HEK293T (cell line): ENCODE measurements around the gene CCL11.

Experiments
- L3MBTL2 ChIP-seq: fragments of 450-650 bp; conservative IDR thresholded peaks from 2 replicates; pipeline ENCODE4 v1.6.1; 2016; ENCODE audit warnings: mild to moderate bottlenecking
- SP1 ChIP-seq: fragments of 450-650 bp; IDR thresholded peaks from 2 replicates; pipeline ENCODE4 v1.6.1; 2017
- ZNF384 ChIP-seq: fragments of 450-650 bp; IDR thresholded peaks from 2 replicates; pipeline ENCODE4 v1.6.1; 2016
- TF ChIP-seq, protein P1 (sequence below): fragments of 450-650 bp; IDR thresholded peaks from 2 replicates; pipeline ENCODE4 v1.6.1; 2016

DNA sequence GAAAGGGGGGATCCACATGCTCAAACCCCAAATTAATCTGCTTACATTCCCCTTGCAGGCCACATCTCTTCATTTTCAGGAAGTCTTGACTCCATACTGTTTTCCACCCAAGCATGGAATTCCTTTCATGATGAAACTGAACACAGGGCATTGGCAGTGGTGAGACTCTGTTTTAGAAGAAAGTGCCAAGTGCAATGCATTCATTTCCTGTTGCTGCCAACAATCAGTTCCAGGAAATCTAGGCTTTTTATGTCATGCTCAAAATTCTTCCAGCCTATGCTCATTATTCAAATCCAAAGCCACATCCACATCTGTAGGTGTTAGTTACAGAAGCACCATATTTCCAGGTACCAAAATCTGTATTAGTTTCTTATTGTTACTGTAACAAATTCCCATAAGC lies 26.4 kb upstream of the CCL11 start:
- TF ChIP-seq ZNF384, result no peak
- TF ChIP-seq SP1, result no peak
- no peak for TF ChIP-seq L3MBTL2
- TF ChIP-seq, protein P1, sequence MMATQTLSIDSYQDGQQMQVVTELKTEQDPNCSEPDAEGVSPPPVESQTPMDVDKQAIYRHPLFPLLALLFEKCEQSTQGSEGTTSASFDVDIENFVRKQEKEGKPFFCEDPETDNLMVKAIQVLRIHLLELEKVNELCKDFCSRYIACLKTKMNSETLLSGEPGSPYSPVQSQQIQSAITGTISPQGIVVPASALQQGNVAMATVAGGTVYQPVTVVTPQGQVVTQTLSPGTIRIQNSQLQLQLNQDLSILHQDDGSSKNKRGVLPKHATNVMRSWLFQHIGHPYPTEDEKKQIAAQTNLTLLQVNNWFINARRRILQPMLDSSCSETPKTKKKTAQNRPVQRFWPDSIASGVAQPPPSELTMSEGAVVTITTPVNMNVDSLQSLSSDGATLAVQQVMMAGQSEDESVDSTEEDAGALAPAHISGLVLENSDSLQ, result no peak
